H7 (cell line): Measurements from ENCODE around the gene KRTAP19-6. TPM values are rescaled to one million over a fixed set of nuclear protein-coding genes. Genes with fewer than 3 reads are reported as not detected.

Experiments
- DNase-seq: peaks from one replicate; pipeline ENCODE4 v3.0.0; 2012
- H3K27me3 ChIP-seq: 2 replicates; pipeline ENCODE4 v1.6.0; 2011; ENCODE audit warnings: mild to moderate bottlenecking, low read length; ENCODE audit not compliant: control insufficient read depth, insufficient read depth
- H3K36me3 ChIP-seq: replicated peaks from 2 replicates; pipeline ENCODE4 v1.5.1; 2011; ENCODE audit warnings: low read length; ENCODE audit not compliant: control insufficient read depth, insufficient read depth
- H3K4me3 ChIP-seq: 2 replicates; pipeline ENCODE4 v1.5.1; 2011; ENCODE audit warnings: low read depth, mild to moderate bottlenecking, control low read depth, low read length, moderate library complexity; ENCODE audit not compliant: insufficient read depth
- total RNA-seq: library from RNA; depleted of rRNA; stranded (reverse); fragments of >200 nt; shearing (Covaris generic); gene quantifications from 2 replicates; pipeline ENCODE4 v1.2.3, GENCODE V29; 2014; rRNA removed

Gene KRTAP19-6, protein sequence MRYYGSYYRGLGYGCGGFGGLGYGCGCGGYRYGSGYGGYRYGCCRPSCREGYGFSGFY
- total RNA-seq, result not detected in 2 replicates

DNA sequence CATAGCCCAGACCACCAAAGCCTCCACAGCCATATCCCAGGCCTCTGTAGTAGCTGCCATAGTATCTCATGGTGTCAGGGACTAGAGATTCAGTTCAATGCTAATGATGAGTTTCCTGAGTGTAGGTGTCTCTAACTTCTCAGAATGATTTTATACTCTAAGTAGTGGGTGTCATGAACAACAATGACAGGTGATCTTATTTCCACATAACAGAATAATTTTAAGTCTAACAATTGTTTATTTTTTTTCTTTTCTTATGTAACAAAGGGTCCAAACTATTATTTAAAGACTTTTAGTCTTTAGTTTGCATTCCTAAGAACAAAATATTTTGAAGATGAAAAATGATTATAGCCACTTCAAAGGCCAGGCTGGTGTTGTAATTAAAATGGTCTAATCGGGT lies at the start of gene KRTAP19-6:
KRTAP19-6 (minus strand) TSS at position 101 of the 400 bp plus-strand sequence; CDS start at position 70, 31 bp downstream.
- Histone ChIP-seq H3K36me3 (no peaks in the 10 kb centered on the region), H3K27me3 (no peaks in the 10 kb centered on the region), H3K4me3 (no peak within 1 kb of the TSS)
- DNase-seq, result no peak

DNA sequence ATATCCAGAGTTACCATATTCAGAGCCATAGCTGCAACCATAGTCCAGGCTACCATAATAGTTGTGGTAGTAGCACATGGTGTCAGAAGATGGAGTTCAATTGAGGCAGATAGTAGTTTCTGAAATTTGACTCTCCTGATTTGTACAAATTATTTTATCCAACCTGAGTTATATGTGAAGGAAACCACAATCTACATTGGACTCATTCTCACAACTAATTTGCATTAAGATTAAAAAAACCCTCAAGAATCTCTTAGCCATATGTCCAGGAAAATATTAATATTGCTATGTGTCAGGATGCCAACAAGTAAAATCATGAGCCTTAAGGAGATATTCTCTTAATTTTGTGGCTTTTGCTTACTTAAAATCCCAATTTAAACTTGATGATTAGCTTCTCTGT lies 48.6 kb upstream of the KRTAP19-6 start, which contains the start of gene KRTAP22-2:
KRTAP22-2 (minus strand) TSS at position 101 of the 400 bp plus-strand sequence.
- no peak for DNase-seq
- Histone ChIP-seq H3K4me3 (no peak within 1 kb of the TSS), H3K27me3 (no peaks in the 10 kb centered on the region), H3K36me3 (no peaks in the 10 kb centered on the region)

DNA sequence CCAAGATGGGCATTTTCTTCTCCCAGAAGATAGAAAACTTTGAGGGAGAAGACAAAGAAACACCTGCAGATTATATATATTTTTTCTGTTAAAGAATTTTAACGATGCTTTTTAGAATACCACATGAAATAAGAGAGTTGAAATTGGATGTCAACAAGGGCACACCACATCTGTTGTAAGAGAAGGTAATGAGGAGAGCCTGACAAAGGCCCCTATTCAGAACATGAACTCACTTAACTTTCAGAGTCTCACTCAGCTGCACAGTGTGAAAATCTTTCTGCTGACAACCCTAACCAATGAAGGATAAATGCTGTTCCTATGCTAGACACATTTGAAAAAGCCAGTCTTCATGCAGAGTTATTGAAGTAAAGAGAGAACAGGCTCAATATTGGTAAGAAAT lies 41.2 kb upstream of the KRTAP19-6 start:
- no peak for DNase-seq
- Histone ChIP-seq H3K36me3 (no peaks in the 10 kb centered on the region), H3K27me3 (no peaks in the 10 kb centered on the region), H3K4me3 (no peak overlapping the region)

DNA sequence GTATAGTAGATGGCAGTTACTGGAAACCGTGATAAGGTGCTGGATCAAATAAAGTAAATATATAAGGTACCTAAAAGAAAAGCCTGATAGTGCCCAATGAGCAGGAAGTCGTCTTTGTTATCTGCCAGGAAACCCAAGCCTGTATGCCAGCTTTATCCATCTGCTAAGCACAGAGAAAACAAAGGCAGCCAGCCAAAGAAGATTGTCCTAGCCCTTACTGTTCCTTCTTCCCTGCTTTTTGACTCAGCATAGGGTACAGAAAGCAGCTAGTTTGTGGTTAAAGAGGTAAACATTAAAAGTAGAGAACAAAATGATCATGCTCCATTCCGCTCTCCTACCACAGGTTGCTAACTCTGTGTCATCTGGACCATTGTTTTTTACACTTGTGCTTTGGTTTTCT lies 38.5 kb upstream of the KRTAP19-6 start:
- Histone ChIP-seq H3K4me3 (no peak overlapping the region), H3K36me3 (no peaks in the 10 kb centered on the region), H3K27me3 (no peaks in the 10 kb centered on the region)
- DNase-seq, result no peak

DNA sequence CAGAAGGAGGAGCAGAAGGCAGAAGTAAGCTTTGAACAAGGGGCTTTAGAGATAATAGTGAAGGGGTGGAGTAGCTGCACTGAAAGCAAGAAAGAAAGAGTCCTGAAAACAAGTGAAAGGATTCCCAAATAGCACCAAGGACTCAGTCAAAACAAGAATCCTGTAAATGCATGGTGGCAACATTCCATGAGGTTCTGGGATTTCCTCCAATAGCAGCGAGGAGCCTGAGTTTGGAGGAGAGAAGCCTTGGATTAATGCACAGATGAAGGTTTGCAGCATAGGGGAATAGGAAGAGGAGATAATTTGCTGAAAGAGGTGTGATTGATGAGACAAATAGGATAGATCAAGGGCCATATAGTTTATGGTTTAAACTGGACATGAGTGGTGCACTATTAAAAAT lies 37.7 kb upstream of the KRTAP19-6 start:
- no peak for DNase-seq
- no peaks in the 10 kb centered on the region for H3K27me3 ChIP-seq
- no peak overlapping the region for H3K4me3 ChIP-seq
- no peaks in the 10 kb centered on the region for H3K36me3 ChIP-seq

DNA sequence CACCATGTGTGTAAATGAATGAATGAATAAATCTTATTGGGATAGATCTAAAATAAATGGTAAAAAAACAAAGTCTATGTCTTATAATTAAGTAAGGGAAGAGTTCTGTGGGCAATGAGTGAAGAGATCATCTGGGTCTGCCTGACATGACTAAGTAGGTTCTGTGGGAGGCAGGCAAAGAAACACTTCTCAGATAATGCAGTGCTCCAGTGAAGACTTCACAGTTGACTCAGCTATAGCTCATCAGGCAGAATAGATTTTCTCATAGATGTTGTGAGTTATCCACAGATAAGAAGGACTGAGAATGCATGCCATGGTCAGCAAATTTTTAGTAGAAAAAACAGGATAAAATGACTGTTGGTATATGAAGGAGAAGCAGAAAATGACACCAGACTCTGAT lies 36.1 kb upstream of the KRTAP19-6 start:
- Histone ChIP-seq H3K36me3 (no peaks in the 10 kb centered on the region), H3K27me3 (no peaks in the 10 kb centered on the region), H3K4me3 (no peak overlapping the region)
- DNase-seq, result no peak

DNA sequence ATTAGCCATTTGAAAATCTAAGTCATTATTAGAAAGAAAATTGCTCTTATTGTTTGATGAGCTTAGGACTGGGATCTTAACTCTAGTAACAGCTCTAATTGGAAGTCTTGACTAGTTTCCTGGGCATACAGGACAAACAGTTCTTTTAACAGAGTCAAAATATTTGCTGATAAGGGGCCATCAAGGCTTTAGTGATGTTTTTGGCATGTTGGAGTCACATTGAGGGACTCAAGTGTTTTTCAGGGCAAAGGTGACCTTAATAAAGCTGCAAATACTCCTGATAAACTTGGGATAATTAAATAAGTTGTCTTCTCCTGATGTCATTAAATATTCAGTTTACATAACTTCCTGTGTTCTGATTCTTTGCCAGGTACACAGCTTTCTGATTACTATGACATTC lies 26.0 kb upstream of the KRTAP19-6 start:
- no peaks in the 10 kb centered on the region for H3K36me3 ChIP-seq
- H3K4me3 ChIP-seq, result no peak overlapping the region
- no peaks in the 10 kb centered on the region for H3K27me3 ChIP-seq
- no peak for DNase-seq

DNA sequence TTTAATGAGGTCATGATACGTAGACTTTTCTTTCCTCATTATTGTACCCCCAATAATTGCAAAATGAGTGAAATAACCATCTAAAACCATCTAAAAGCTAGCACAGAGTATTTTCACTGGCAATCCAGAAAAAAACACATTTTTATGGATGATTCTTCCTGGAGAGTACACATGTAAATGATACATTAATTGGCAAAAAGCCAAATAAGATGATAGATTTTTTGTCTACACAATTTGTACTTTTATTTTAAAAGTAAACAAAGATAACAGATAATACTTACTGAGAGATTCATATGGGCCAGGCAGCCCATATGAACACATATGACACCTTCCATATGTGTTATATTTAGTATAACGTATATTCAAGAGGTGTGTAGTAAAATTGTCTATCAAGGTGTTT lies 22.0 kb upstream of the KRTAP19-6 start:
- H3K4me3 ChIP-seq, result no peak overlapping the region
- no peaks in the 10 kb centered on the region for H3K27me3 ChIP-seq
- DNase-seq, result no peak
- H3K36me3 ChIP-seq, result no peaks in the 10 kb centered on the region

DNA sequence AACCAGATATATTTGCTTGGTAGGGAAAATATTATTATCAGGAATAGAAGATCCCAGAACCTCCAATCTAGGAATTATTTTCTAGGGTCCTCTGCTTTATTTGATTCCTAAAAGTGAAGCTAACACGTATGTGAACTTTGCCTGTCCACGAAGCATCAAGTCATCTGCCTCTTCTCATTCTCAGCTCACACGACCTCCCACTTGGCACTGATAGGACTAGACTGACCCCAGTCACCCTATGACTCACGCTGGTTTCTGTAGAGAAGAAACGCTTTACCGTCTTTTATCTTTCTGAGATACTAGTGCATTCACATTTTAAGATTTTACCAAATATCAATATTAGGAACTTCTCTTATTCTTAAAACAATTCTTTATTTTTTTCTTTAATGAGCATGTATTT lies 21.4 kb upstream of the KRTAP19-6 start:
- Histone ChIP-seq H3K4me3 (no peak overlapping the region), H3K36me3 (no peaks in the 10 kb centered on the region), H3K27me3 (no peaks in the 10 kb centered on the region)
- no peak for DNase-seq

DNA sequence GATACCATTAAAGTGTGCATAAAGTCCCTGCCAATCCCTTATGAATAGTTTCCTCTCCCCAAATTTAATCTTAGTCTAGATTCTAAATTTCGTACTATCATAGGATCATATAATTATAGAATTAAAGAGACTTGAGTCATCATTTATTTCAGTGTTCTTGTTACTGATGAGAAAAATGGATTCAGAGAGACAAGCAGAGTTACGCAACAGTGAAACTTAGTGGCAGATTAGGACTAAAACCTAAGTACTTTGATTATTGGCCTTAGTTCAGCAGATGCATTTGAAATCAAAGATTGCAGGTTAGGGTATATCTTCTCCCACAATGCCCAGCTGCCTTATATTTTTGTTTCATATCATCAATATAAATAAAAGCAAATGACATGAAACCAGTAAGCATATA lies 20.3 kb upstream of the KRTAP19-6 start:
- Histone ChIP-seq H3K27me3 (no peaks in the 10 kb centered on the region), H3K4me3 (no peak overlapping the region), H3K36me3 (no peaks in the 10 kb centered on the region)
- no peak for DNase-seq

DNA sequence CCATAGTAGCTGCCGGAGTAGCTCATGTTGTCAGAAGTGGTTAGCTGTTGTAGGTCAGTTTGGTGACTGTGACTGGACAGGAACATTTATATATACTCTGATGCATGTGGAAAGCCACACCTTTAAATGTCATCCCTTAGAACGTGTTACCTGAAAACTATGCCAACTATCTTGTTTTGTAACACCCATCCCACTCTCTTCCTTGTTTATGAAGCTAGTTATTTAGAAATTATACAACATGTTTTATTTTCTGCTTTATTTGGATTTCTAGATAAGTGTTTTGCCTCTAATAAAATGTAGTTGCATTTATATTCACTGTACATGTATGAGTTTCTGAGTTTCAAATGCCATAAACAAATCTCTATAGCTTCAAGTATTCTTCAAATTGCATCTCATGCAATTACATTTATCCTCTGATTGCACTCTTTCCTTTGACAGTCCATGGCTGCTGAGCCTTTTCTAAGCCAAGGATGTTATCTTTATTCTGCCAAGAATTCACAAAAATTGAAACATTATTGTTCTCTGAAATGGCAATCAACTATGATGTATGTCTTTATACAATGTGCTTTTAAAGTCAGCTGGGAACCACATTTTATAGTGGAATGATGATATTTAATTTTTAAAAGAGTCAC lies 19.7 kb upstream of the KRTAP19-6 start, which contains the start of gene KRTAP19-7:
KRTAP19-7 (minus strand) TSS at position 51 of the 632 bp plus-strand sequence; CDS start at position 26, 25 bp downstream.
- Histone ChIP-seq H3K4me3 (no peak within 1 kb of the TSS), H3K27me3 (no peaks in the 10 kb centered on the region), H3K36me3 (no peaks in the 10 kb centered on the region)
- no peak for DNase-seq

DNA sequence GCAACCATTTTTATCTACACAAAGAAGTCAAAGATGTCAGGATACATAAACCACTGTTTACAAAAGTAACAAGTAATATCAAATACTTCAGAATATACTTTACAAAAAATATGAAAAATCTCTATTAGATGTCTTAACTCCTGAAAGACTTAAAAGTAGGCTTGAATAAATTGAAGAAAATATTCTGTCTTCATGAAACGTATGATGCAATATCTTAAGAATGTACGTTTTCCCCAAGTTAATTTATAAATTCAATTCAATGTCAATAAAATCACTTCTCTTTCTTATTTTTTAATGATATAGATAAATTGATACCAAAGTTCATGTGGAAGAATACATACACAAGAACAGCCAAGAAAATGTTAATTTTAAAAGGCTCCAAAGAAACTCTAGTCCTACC lies 13.4 kb upstream of the KRTAP19-6 start:
- no peak overlapping the region for H3K4me3 ChIP-seq
- no peak for DNase-seq
- no peaks in the 10 kb centered on the region for H3K27me3 ChIP-seq
- H3K36me3 ChIP-seq, result no peaks in the 10 kb centered on the region

DNA sequence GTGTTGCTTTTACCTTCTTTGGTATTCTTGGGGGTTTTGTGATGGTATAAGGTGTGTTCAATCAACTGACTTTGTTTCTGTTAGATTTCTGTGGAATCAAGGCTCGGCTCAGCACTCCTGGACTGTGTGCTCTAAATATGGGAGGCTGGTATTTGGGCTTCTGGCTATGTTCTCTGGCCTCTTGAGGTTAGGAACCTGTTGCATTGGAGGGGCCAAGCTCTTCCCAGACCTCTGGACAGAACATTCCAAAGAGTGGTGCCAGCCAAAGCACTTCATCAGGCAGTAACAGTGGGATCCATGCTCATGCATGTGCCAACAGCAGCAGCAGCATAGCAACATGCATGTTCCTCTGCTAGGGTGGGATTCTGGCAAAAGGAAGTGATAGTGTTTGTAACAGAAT lies 11.1 kb upstream of the KRTAP19-6 start:
- no peak for DNase-seq
- Histone ChIP-seq H3K4me3 (no peak overlapping the region), H3K27me3 (no peaks in the 10 kb centered on the region), H3K36me3 (no peaks in the 10 kb centered on the region)

DNA sequence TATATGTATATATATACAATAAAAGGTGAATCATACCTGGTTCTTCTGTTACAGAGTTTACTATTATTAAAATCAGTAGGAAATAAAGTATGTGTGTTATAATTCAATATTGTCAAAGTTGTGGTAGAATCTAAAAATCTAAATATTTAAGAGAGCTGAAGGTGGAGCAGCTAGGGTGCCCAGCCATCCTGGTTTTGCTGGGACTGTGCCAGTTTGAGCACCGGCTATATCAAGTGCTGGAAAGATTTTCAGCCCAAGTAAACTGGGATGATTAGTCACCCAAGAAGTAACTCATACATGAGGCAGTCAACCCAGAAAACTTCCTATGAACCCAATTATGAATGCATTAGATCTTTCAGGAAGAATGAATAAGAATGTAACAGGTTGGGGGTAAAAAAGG lies 22.8 kb downstream of the KRTAP19-6 start:
- Histone ChIP-seq H3K27me3 (no peaks in the 10 kb centered on the region), H3K4me3 (no peak overlapping the region), H3K36me3 (no peaks in the 10 kb centered on the region)
- no peak for DNase-seq

DNA sequence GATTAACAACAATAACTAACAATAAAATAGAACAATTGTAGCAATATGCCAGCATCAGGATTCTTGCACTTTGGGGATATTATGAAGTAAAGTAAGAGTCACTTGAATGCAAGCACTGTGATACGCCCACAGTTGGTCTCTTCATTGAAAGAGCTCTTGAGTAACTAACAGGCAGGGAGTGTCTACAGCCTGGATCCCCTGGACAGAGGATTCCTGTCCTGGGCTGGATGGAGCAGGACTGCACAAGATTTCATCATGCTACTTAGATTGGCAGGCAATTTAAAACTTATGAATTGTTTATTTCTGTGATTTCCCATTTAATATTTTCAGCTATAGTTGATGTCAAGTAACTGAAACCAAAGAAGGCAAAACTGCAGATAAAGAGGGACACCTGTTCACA lies 26.0 kb downstream of the KRTAP19-6 start:
- DNase-seq, result no peak
- H3K4me3 ChIP-seq, result no peak overlapping the region
- H3K27me3 ChIP-seq, result no peaks in the 10 kb centered on the region
- no peaks in the 10 kb centered on the region for H3K36me3 ChIP-seq
